Measurements from ENCODE around the gene CRISP1. TPM values are rescaled to one million over a fixed set of nuclear protein-coding genes. Genes with fewer than 3 reads are reported as not detected.
A peak's percentile ranks its signal among the peaks of the same experiment; 100 is the strongest.

CRISP1 gene
- total and polyA plus RNA-seq, 9 of the 15 experiments (the other 6 are each of a cell fraction or from before 2014, with no cell fraction given) = not detected

GRCh38 chr6:49866485-49866943 is at the start of gene CRISP1 (continued):
- TF ChIP-seq CREM (IDR thresholded peaks at IDR 0.05; ENCODE audit: low read depth) = no peak
- no peak for TF ChIP-seq ZNF707 (CRISPR knock-in tag; conservative IDR thresholded peaks at IDR 0.05)
- TF ChIP-seq MBD1 (CRISPR knock-in tag; IDR thresholded peaks at IDR 0.05) = no peak
- TF ChIP-seq NR1H2 (CRISPR knock-in tag; IDR thresholded peaks at IDR 0.05) = no peak
- no peak for TF ChIP-seq SRF (CRISPR knock-in tag; IDR thresholded peaks at IDR 0.05)
- no peak for TF ChIP-seq NR4A1 (CRISPR knock-in tag; IDR thresholded peaks at IDR 0.05)
- TF ChIP-seq NR4A1 (tag; IDR thresholded peaks at IDR 0.05) = no peak
- 0 out of 2 replicates have a peak, but pooled peaks have one; percentile 69 for TF ChIP-seq SMARCC2 (IDR thresholded peaks at IDR 0.05; ENCODE audit: low read depth)
- TF ChIP-seq, protein P1, sequence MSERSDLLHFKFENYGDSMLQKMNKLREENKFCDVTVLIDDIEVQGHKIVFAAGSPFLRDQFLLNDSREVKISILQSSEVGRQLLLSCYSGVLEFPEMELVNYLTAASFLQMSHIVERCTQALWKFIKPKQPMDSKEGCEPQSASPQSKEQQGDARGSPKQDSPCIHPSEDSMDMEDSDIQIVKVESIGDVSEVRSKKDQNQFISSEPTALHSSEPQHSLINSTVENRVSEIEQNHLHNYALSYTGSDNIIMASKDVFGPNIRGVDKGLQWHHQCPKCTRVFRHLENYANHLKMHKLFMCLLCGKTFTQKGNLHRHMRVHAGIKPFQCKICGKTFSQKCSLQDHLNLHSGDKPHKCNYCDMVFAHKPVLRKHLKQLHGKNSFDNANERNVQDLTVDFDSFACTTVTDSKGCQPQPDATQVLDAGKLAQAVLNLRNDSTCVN (CRISPR knock-in tag; IDR thresholded peaks at IDR 0.05) = no peak
- no peak for TF ChIP-seq ZNF212 (CRISPR knock-in tag; IDR thresholded peaks at IDR 0.05)
- TF ChIP-seq HOXB6 (CRISPR knock-in tag; IDR thresholded peaks at IDR 0.05; ENCODE audit: borderline replicate concordance) = no peak
- no peak for TF ChIP-seq SNRNP70 (optimal IDR thresholded peaks at IDR 0.05; ENCODE audit: low read depth, low read length)
- no peak for TF ChIP-seq ZNF561 (CRISPR knock-in tag; conservative IDR thresholded peaks at IDR 0.05)
- no peak for TF ChIP-seq ZNF165 (CRISPR knock-in tag; IDR thresholded peaks at IDR 0.05; ENCODE audit: borderline replicate concordance)
- no peak for TF ChIP-seq ZBTB49 (CRISPR knock-in tag; IDR thresholded peaks at IDR 0.05; ENCODE audit: borderline replicate concordance)
- TF ChIP-seq, protein P2, sequence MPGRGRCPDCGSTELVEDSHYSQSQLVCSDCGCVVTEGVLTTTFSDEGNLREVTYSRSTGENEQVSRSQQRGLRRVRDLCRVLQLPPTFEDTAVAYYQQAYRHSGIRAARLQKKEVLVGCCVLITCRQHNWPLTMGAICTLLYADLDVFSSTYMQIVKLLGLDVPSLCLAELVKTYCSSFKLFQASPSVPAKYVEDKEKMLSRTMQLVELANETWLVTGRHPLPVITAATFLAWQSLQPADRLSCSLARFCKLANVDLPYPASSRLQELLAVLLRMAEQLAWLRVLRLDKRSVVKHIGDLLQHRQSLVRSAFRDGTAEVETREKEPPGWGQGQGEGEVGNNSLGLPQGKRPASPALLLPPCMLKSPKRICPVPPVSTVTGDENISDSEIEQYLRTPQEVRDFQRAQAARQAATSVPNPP (IDR thresholded peaks at IDR 0.05; ENCODE audit: borderline replicate concordance, insufficient read depth, insufficient read length) = no peak
- TF ChIP-seq NONO (IDR thresholded peaks at IDR 0.05; ENCODE audit: low read depth in 2 of 2, low read length in 1 of 2) = no peak
- TF ChIP-seq ZFP91 (CRISPR knock-in tag; IDR thresholded peaks at IDR 0.05) = no peak
- no peak for TF ChIP-seq MBD2 (IDR thresholded peaks at IDR 0.05; ENCODE audit: borderline replicate concordance, low read depth)
- TF ChIP-seq BMI1 (IDR thresholded peaks at IDR 0.05; ENCODE audit: low read length) = no peak
- no peak for TF ChIP-seq DMBX1 (CRISPR knock-in tag; IDR thresholded peaks at IDR 0.05; ENCODE audit: borderline replicate concordance)

Data from K562 (cell line).